ENCODE results near the gene ADO. TPM values are rescaled to one million over a fixed set of nuclear protein-coding genes. Genes with fewer than 3 reads are reported as not detected.

ADO gene
- total and polyA plus RNA-seq, 10 of the 15 experiments (the other 5 are each of a cell fraction or from before 2014, with no cell fraction given), result 4.3 to 44.6 (median 18.7) TPM

GRCh38 chr10:62759599-62760175, 44.8 kb upstream of the ADO start:
- H3K79me2 ChIP-seq (ENCODE audit: control insufficient read depth, insufficient read depth, low read length), result no peaks in the 10 kb centered on the region
- no peak overlapping the region for H3K4me3 ChIP-seq
- no peak for TF ChIP-seq NRF1 (conservative IDR thresholded peaks at IDR 0.05; ENCODE audit: low read depth, low read length)
- no peak for TF ChIP-seq CHD2 (IDR thresholded peaks at IDR 0.05; ENCODE audit: borderline replicate concordance, low read depth, low read length)
- no peak for TF ChIP-seq MEF2A (IDR thresholded peaks at IDR 0.05; ENCODE audit: insufficient read depth, low read depth, low read length)
- no peak for TF ChIP-seq YBX1 (IDR thresholded peaks at IDR 0.05)
- no peak for TF ChIP-seq ATF7 (IDR thresholded peaks at IDR 0.05; ENCODE audit: low read depth)
- TF ChIP-seq CREB1 (IDR thresholded peaks at IDR 0.05; ENCODE audit: low read depth), result no peak
- no peak for TF ChIP-seq NFYA (IDR thresholded peaks at IDR 0.05; ENCODE audit: borderline replicate concordance, low read depth, low read length)
- TF ChIP-seq SIN3A (IDR thresholded peaks at IDR 0.05; ENCODE audit: low read depth, low read length), result no peak
- TF ChIP-seq DPF2 (IDR thresholded peaks at IDR 0.05), result no peak
- no peak for TF ChIP-seq SPI1 (IDR thresholded peaks at IDR 0.05; ENCODE audit: borderline replicate concordance, insufficient read depth, low read depth, low read length)
- no peak for TF ChIP-seq CBFB (IDR thresholded peaks at IDR 0.05; ENCODE audit: low read depth)
- no peak for TF ChIP-seq SUZ12 (IDR thresholded peaks at IDR 0.05; ENCODE audit: unreplicated experiment)
- no peak for TF ChIP-seq KAT2A (conservative IDR thresholded peaks at IDR 0.05; ENCODE audit: control insufficient read depth, low read depth, low read length)
- TF ChIP-seq PAX8 (IDR thresholded peaks at IDR 0.05), result no peak
- no peak overlapping the region for H3K9ac ChIP-seq (ENCODE audit: control insufficient read depth, insufficient read depth, low read length)
- ChIA-PET SMC1A (ENCODE audit: uncharacterized antibody, unreplicated experiment) (interaction anchor here (0.7 to 5.4 kb wide), 22 partner anchors 10 to 165 kb away, joined by 3 to 49 read pairs (median 4); no protein-coding TSS in a partner anchor), POLR2A (interaction anchor here (0.7 to 2.5 kb wide), 8 partner anchors 10 to 37 kb away, joined by 3 to 10 read pairs (median 4); no protein-coding TSS in a partner anchor), RAD21 (ENCODE audit: unreplicated experiment) (interaction anchor here (0.6 to 4.5 kb wide), 7 partner anchors 10 to 58 kb away, joined by 3 to 23 read pairs (median 6); partner anchors contain the start of gene EGR2), CTCF (interaction anchor here (0.6 to 4.3 kb wide), 16 partner anchors 10 to 324 kb away, joined by 3 to 35 read pairs (median 5); no protein-coding TSS in a partner anchor)
- in situ Hi-C loops (cut with MboI) (no loop called here), intact Hi-C loops (cut with micrococcal nuclease; ENCODE audit: unreplicated experiment) (no loop called here)
- no peaks in the 10 kb centered on the region; the same call in 2 of the 3 replicates for H3K9me3 ChIP-seq (replicated peaks; ENCODE audit: control insufficient read depth, insufficient read depth, low read length)
- H3K27me3 ChIP-seq (replicated peaks in 1 of 2; ENCODE audit: control insufficient read depth in 2 of 2, insufficient read depth in 2 of 2, low read length in 1 of 2), result no peaks in the 10 kb centered on the region
- H3K36me3 ChIP-seq (ENCODE audit: control insufficient read depth in 2 of 2, insufficient read depth in 2 of 2, low read length in 1 of 2), result no peaks in the 10 kb centered on the region
- peaks cover 10% of the 10 kb centered on the region for H3K4me1 ChIP-seq (ENCODE audit: control insufficient read depth, insufficient read depth, low read length)
- H3K27ac ChIP-seq (ENCODE audit: control insufficient read depth, insufficient read depth), result no peak overlapping the region
- H4K20me1 ChIP-seq (ENCODE audit: control insufficient read depth, insufficient read depth), result no peaks in the 10 kb centered on the region
- no peak overlapping the region for H2AFZ ChIP-seq (ENCODE audit: control insufficient read depth, low read depth, low read length)
- FAIRE-seq, result no peak
- H3K4me2 ChIP-seq (ENCODE audit: control insufficient read depth, insufficient read depth), result no peak overlapping the region
- no TSS peak for BruUV-seq (replicated peaks)
- DNase-seq (ENCODE audit: low read depth, low spot score), result no peak
- WGBS (ENCODE audit: insufficient coverage, insufficient replicate concordance, low lambda C conversion rate, missing lambda C conversion rate), result 77% methylated on average over 5 of the region's 5 CpGs
- ATAC-seq, result no peak
